Astrocyte of the cerebellum (primary cell): ENCODE measurements around the gene CACTIN.
A peak's percentile ranks its signal among the peaks of the same experiment; 100 is the strongest.
"Not testable (repeated sequence)": the region's sequence is repeated elsewhere in the genome, so short reads cannot be mapped to it uniquely, and the experiment has no call there.

Experiments used
- DNase-seq: peaks from one replicate; pipeline ENCODE4 v3.0.0-alpha.2; 2011; ENCODE audit warnings: low read depth
- H3K4me3 ChIP-seq: 2 replicates; pipeline ENCODE4 v1.5.1; 2011; ENCODE audit warnings: mild to moderate bottlenecking, low read depth, low read length, moderate library complexity
- in situ Hi-C: cut with HindIII; loops from 2 replicates; pipeline ENCODE4 v1.10.0; 2017; ENCODE audit warnings: low sequenced_read_pairs
- TF ChIP-seq, protein P1 (sequence below): IDR thresholded peaks from 2 replicates; pipeline ENCODE4 v1.5.1; 2012; ENCODE audit warnings: low read length, low read depth, moderate library complexity, mild to moderate bottlenecking; ENCODE audit errors: missing control alignments

The CACTIN gene

DNA sequence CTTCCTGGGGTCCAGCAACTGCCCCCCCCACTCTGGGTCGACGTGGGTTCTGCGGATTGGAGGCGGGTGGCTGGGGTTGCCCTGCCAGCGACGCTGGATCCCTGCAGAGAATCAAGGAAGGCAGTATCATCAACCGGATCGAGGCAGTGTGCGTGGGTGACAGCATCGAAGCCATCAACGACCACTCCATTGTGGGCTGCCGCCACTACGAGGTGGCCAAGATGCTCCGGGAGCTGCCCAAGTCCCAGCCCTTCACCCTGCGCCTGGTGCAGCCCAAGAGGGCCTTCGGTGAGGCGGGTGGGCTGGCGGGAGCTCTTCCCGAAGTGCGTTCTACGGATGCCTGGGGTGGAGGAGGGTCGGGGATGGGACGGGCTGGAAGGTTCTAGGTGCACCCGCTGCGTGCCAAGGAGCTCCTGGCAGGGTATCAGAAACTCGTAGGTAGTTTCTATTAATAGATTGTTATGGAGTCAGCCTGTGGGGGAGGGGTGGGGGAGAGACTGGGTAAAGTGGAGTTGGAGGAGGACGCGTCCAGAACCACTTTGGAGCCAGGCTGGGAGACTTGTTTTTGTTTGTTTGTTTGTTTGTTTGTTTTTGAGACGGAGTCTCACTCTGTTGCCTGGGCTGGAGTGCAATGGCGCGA lies 39.8 kb downstream of the CACTIN start:
- in situ Hi-C loops: no loop called here
- no peak for DNase-seq
- TF ChIP-seq, protein P1, sequence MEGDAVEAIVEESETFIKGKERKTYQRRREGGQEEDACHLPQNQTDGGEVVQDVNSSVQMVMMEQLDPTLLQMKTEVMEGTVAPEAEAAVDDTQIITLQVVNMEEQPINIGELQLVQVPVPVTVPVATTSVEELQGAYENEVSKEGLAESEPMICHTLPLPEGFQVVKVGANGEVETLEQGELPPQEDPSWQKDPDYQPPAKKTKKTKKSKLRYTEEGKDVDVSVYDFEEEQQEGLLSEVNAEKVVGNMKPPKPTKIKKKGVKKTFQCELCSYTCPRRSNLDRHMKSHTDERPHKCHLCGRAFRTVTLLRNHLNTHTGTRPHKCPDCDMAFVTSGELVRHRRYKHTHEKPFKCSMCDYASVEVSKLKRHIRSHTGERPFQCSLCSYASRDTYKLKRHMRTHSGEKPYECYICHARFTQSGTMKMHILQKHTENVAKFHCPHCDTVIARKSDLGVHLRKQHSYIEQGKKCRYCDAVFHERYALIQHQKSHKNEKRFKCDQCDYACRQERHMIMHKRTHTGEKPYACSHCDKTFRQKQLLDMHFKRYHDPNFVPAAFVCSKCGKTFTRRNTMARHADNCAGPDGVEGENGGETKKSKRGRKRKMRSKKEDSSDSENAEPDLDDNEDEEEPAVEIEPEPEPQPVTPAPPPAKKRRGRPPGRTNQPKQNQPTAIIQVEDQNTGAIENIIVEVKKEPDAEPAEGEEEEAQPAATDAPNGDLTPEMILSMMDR: no peak
- no peak overlapping the region for H3K4me3 ChIP-seq

DNA sequence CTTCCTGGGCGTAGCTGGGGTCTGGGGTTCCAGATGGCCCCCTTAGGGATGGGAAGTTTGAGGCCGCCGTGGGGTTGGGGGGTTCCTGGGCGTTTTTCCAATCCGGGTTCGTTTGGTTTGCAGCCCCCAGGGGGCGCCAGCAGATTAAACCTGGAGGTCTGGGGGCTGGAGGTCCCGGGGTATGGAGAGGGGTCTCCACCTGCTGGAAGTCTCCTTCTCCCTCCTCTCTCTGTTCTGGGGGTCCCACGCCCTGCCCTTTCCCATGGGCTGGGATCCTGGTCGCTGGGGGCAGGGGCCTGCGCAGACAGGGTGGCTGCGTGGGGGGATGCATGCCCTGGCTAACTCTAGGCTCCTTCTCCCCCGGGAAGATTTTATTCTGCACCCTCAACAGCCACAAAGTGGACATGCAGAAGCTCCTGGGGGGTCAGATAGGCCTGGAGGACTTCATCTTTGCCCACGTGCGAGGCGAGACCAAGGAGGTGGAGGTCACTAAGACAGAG lies 40.4 kb downstream of the CACTIN start:
- in situ Hi-C loops: no loop called here
- TF ChIP-seq, protein P1: peak; percentile 58
- H3K4me3 ChIP-seq: no peak overlapping the region
- no peak for DNase-seq

DNA sequence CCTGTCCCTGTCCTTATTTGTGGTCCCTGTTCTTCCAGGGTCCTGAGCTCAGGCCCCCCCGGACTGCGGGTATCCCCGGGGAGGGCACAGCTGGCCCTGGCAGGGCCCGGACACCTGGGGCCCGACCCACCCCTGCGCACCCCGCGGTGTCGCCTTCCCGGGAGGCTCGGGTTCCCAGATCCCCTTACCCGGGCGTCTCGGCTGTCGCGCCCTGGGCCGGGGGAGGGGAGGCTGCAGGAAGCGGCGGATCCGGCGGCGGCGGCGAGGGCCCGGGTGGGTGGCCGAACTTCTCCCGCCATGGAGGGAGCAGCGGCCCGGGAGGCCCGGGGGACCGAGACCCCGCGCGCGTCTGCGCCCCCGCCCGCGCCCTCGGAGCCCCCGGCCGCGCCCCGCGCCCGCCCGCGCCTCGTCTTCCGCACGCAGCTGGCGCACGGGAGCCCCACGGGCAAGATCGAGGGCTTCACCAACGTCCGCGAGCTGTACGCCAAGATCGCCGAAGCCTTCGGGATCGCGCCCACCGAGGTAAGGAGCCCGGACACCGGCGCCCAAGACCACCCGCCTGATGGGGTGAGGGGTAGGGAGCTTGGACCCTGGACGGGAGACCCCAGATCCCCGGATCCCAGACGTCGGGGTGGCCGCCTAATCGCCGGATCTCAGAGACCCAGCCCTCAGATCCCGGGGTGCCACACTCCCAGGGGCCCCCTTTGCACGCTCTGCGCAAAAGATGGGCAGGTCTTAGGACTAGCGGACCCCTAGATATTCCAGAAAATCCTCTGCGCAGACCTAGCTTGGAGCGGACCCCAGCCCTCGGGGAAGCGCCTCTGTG lies 41.1 kb downstream of the CACTIN start, which contains the start of gene GIPC3:
Gene GIPC3 (plus strand): TSS at position 178 of the 826 bp plus-strand sequence. CDS start 120 bp downstream, at position 298.
- no peak for DNase-seq
- in situ Hi-C loops: no loop called here
- TF ChIP-seq, protein P1: no peak
- peak within 1 kb of the TSS; percentile 16 for H3K4me3 ChIP-seq

DNA sequence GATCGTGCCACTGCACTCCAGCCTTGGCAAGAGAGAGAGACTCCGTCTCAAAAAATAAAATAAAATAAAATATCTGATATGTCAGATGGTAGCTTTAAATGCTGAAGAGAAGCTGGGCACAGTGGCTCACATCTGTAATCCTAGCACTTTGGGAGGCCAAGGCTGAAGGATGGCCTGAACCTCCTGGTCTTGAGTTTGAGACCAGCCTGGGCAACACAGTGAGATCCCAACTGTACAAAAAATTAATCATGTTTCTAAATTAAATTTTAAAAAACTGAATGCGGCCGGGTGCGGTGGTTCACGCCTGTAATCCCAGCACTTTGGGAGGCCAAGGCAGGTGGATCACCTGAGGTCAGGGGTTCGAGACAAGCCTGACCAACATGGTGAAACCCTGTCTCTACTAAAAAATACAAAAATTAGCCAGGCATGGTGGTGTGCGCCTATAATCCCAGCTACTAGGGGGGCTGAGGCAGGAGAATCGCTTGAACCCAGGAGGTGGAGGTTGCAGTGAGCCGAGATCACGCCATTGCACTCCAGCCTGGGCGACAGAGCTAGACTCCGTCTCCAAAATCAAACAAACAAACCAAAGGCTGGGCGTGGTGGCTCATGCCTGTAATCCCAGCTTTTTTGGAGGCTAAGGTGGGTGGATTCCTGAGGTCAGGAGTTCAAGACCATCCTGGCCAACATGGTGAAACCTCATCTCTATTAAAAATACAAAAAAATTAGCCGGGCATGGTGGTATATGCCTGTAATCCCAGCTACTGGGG lies 42.4 kb downstream of the CACTIN start:
- in situ Hi-C loops, H3K4me3 ChIP-seq, DNase-seq: not testable (repeated sequence)

DNA sequence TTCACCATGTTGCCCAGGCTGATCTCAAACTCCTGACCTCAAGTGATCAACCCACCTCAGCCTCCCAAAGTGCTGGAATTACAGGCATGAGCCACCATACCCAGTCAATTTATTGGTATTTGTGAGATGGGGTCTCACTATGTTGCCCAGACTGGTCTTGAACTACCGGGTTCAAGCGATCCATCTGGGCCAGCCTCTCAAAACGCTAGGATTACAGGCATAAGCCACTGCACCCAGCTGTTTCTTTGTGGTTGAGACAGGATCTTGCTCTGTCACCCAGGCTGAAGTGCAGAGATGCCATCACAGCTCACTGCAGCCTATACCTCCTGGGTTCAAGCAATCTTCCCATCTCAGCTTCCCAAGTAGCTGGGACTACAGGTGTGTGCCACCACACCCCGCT lies 44.8 kb downstream of the CACTIN start:
- DNase-seq, in situ Hi-C loops, H3K4me3 ChIP-seq: not testable (repeated sequence)

DNA sequence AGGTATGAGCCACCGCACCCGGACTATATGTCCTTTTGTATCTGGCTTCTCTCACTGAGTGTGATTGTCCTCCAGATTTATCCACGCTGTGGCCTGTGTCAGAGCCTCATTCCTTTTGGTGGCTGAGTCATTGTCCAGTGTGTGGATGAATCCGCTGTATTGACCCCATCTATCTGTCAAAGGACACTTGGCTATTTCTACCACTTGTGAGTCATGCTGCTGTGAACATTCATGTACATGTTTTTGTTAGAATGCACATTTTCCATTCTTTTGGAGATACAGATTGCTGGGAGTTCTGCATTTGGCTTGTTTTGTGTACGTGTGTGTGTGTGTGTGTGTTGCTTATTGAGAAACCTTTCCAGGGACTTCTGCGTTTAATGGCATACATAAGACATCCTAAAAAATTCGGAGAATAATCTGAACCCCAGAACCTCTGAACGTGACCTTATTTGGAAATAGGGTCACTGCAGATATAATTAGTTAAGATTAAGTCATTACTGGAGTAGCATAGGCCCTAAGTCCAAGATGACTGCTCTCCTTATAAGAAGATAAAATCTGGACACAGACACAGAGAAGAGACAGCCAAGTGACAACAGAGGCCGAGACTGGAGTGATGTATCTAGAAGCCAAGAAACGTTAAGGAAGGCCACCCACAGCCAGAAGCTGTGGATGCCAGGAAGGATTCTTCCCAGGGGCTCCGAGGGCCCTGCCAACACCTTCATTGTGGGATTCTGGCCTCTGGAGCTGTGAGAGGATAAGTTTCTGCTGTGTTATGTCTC lies 46.2 kb downstream of the CACTIN start:
- TF ChIP-seq, protein P1: no peak
- peak; percentile 55 for DNase-seq
- no peak overlapping the region for H3K4me3 ChIP-seq
- in situ Hi-C loops: no loop called here

DNA sequence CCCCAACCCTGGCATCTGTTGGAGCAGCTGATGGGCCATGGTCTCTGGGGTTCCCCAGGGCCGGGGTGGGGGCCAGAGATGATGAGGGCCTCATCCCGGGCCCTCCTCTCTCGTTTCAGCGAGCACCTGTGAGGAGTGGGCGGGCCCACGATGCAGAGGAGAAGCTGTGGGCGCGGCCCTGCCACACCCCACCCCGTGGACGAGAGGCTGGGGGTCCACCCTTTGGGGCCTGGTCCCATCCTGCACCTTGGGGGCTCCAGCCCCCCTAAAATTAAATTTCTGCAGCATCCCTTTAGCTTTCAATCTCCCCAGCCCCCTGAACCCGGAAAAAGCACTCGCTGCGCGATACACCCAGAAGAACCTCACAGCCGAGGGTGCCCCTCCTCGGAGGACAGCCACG lies 48.2 kb downstream of the CACTIN start:
- no peak overlapping the region for H3K4me3 ChIP-seq
- TF ChIP-seq, protein P1: no peak
- in situ Hi-C loops: loop anchor here (5.0 kb wide), 1 partner anchor 44 kb away; no protein-coding TSS in a partner anchor
- no peak for DNase-seq
